GM18520 (cell line): Measurements from ENCODE around the gene KL.

Source experiments
- ATAC-seq: cut with Tn5 transposase; IDR thresholded peaks from one replicate; pipeline ENCODE4 v1.9.1; 2021; ENCODE audit not compliant: unreplicated experiment

Gene KL

DNA sequence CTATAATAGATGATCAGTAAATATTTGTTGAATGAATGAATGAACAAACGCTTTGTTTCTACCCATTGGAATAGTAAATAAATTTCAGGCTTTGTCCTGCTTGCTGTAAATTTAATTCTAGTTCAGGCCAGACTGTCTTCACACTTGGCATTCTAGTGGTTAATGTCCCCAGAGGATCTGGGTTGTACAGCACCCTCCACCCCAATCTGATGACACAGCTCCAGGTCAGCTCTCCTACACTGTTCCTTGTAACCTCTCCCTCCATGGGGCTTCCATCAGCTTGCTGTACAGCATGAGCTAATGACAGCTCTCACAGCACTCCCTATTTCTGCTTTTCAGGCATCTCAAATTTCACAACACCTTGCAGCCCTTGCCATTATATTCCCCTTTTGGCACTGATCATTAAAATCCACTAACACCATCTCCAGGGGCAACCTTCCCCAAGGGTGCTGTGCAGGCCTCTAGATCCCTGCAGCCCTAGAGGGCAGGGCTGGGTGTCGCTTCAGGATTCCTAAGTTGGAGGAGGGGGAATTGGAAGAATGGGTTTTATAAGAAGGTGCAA, 12.7 kb upstream of the KL start:
- no peak for ATAC-seq

GRCh38 chr13:33004511-33004910, 11.7 kb upstream of the KL start:
- no peak for ATAC-seq

GRCh38 chr13:33006134-33006533, 10.1 kb upstream of the KL start:
- ATAC-seq, result no peak

- no peak for ATAC-seq
Measured at GRCh38 chr13:33006638-33007037, 9.6 kb upstream of the KL start.

GRCh38 chr13:33007237-33007636, 9.0 kb upstream of the KL start:
- no peak for ATAC-seq

DNA sequence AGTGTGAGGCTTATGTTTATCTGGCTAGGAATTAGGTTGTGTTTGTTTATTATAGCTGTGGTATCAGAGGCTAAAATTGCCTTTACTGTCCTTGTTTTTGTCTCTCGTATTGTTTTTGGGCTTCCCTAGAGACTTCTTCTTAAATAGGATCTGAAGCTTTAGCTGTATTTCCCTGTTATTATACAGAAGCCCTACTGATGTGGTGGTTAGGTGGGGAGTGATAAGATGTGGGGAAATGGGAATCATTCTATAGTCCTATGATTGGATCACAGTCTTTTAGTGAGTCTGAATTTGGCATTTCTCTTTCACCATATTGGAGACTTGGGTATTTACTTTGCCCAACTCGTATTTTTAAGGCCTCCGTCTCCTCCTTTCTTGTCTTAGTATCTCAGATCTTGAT, 8.3 kb upstream of the KL start:
- ATAC-seq, result no peak

DNA sequence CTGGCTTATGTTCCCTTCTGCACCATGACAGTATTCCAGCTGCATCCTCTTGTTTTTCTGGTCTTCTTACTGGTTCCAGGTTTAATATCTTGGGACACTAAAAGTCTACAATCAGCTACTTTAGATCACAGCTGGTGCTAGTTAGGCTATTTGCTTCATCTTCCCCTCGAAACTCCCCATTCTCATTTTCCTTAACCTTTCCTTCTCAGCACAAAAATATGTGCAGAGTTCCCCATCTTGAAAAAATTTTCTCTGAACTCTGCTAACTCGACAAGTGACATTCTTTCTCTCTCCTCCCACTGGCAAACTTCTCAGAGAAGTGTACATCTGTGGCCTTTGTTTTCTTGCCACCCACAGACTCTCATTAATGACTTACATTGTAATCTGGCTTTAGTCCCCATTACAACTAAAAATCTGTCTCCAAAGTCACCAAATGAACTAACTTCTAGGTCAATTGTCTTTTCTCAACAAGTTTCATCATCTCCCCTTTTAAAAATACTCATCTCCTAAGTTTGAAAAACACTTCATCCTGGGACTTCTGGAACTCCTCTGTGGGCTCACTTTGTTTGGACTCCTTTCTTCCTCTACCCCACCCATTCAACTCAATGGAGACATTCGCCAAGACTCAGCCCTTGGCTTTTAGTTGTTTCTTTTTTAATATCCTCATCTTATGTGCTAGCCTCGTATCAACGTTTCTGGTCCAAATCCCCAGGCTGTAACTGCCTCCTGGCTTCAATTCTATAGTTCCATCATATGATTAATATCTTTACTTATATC, 7.1 kb upstream of the KL start:
- no peak for ATAC-seq

DNA sequence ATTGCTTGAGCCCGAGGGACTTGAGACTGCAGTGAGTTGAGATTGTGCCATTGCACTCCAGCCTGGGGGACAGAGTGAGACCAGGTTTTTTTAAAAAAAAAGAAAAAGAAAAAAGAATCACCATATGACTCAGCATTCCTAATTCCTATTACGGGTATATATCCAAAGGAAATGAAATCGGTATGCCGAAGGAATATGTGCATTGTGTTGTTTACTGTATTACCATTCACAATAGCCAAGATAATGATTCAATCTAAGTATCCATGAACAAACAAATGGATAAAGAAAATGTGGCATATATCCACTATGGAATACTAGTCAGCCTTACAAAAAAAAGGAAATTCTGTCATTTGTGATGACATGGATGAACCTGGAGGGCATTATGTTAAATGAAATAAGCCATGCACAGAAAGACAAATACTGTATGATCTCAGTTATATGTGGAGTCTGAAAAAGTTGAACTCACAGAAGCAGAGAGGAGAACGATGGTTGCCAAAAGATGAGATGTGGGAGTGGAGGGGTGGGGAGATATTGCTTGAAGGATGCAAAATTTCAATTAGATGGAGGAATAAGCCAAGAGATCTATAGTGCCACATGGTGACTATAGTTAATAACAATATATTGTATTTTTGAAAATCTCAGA, 4.3 kb upstream of the KL start:
- ATAC-seq, result no peak

GRCh38 chr13:33014291-33014690, 1.9 kb upstream of the KL start:
- ATAC-seq, result no peak

DNA sequence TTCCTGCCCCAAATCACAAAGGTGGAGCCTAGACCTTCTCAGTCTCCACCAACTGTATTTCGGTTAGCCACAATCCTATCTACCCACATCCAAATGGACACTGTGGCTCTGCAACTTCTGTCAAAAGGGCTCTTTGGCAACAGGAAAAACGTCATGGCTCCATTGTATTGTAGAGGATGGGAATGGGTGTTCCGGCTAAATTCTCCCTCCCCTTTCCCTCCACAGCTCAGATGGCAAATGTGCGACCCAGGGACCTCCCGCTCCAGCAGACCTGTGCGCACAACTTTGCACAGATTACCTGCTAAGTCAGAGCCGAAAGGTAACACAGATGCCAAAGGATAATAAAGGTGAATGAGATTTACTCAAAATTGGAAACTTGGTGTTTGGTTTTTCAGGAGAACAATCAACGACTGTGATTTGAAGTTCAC, 968 bp upstream of the KL start:
- no peak for ATAC-seq

DNA sequence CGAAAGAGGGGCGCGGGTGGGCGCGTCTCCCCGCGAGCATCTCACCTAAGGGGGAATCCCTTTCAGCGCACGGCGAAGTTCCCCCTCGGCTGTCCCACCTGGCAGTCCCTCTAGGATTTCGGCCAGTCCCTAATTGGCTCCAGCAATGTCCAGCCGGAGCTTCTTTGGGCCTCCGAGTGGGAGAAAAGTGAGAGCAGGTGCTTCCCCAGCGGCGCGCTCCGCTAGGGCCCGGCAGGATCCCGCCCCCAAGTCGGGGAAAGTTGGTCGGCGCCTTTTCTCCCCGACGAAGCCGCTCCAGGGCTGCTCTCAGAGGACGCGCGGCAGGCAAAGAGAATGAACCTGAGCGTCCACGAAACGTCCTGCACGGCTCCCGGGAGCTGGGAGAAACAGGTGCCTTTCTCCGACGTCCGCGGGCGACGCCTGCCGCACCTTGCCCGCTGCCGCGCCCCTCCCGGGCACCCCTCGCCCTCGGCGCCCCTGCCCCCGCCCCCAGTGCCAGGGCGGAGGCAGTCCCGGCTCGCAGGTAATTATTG, 366 bp upstream of the KL start:
- ATAC-seq, result no peak

DNA sequence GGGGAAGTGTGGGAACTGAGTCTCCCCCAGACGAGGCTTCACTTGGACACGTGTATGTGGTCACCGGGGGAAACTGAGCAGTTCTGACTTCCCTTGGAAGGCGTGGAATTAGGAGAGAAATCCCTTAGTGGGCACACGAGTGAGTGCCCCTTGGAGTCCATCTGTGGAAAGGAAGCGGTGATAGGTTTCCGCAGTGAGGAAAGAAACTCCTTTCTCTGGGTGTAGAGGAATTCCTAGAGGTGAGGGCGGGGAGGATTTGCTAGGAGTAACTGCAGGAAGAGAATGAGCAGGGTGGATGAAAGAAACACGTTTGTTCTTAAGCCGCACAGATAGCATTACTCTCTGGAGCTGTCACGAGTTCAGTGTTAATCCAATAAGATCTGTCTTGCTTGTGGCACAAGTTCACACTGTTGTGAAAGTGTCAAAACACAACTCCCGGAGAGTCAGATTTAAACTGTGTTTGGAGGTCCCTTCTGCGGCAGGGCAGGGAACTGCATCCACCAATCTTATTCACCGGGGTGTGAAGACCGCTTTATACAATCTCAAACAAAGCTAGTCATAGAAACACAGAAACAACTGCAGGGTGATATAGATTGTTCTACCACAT, 1.2 kb downstream of the KL start:
- ATAC-seq, result peak; percentile 80

- no peak for ATAC-seq
Measured at GRCh38 chr13:33018886-33019285, 2.7 kb downstream of the KL start.

DNA sequence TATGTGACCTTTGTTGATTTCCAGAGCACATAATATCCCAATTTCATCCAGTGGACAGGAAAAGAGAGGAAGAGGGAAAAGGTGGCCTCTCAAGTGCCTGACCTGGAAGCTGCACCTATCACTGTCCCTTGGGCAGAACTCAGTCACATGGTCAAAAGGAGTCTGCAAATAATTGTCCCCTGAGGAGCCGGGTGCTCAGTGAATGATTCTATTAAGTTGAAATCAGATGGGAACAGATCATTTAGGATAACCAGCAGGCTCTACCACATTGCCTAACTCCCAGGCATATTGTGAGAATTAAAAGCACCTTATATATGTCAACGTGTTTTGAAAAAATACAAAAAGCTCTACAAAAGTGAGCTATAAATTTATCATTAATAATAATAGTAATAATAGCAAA, 6.8 kb downstream of the KL start:
- no peak for ATAC-seq

DNA sequence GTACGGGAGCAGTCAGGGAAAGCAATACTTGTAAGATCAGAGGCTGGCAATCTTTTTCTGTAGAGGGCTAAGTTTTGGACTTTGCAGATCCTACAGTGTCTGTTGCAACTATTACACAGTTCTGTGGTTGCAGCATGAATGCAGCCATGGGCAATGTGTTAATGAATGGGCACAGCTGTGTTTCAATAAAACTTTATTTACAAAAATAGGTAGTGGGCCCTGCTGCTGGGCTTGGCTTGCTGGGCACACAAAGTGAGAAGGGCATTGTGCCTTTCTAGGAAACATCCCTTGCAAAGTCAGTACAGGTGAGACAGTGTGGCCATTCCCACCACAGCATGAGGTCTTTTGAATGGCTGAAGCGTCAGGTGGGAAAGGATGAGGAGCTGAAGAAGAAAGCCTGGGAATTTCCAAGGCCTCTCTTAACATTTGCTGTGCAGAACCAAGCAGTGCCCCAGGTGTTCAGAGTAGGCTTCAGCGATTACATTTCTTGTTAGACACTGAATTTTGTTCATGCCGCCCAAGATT, 9.1 kb downstream of the KL start:
- no peak for ATAC-seq

- ATAC-seq, result no peak
Measured at GRCh38 chr13:33026489-33027152, 10.4 kb downstream of the KL start.

GRCh38 chr13:33028620-33029019, 12.4 kb downstream of the KL start:
- ATAC-seq, result no peak

DNA sequence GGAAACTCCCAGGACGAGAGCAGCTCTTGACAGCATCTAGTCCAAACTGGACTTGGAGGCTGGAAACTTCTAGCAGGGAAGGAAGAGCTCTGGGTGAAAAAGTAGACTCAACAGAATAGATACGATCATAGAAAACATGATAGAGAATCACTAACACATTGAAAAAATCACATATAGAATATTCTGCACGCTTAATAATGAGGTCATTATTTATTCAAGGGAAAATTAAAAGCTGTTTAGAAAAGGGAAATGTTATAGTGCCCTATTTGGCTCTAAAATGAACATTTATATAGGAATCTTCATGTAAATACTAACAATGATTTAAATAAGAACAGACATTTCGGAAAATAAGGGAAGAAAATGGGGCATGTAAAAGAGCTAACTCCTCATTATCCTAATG, 15.1 kb downstream of the KL start:
- ATAC-seq, result no peak

DNA sequence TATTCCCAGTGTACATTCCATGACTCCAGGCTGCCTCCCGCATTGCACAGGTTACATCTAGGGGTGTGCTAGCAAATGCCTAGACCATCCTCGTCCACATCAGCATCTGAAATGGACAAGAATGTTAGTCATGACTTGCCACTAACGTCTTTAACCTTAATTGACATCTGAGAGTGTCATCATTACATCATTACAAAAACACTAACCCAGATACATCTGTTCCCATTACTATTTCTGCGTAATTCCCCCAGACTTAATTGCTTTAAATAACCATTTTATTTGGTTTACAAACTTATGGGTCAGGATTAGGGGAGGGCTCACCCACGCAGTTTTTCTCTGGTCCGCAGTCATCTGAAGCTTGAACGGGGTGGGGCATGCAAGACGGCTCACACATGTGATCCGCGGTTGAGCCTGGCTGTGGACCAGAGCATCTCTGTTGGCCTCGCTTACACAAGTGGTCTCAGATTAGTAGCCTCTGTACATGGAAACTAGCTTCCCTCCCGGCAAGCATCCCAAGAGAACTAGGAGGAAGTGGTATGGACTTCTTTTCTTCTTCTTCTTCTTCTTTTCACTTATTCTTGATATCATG, 15.9 kb downstream of the KL start:
- ATAC-seq, result no peak

GRCh38 chr13:33033051-33033812, 17.0 kb downstream of the KL start:
- ATAC-seq, result no peak
